ENCODE results near the gene SNCA. TPM values are rescaled to one million over a fixed set of nuclear protein-coding genes. Genes with fewer than 3 reads are reported as not detected.

The SNCA gene
- total and polyA plus RNA-seq, 12 donors, result 1.5 to 28.6 (median 4.7) TPM; not detected in 1

- intact Hi-C loops (cut with DNase I), result no loop called here
- DNase-seq, result no peak
- 91 to 98% (median 93%) methylated on average over 1 of the region's 1 CpG for WGBS, 4 donors
- TF ChIP-seq POLR2A (IDR thresholded peaks at IDR 0.05), result no peak
- TF ChIP-seq, protein P1, sequence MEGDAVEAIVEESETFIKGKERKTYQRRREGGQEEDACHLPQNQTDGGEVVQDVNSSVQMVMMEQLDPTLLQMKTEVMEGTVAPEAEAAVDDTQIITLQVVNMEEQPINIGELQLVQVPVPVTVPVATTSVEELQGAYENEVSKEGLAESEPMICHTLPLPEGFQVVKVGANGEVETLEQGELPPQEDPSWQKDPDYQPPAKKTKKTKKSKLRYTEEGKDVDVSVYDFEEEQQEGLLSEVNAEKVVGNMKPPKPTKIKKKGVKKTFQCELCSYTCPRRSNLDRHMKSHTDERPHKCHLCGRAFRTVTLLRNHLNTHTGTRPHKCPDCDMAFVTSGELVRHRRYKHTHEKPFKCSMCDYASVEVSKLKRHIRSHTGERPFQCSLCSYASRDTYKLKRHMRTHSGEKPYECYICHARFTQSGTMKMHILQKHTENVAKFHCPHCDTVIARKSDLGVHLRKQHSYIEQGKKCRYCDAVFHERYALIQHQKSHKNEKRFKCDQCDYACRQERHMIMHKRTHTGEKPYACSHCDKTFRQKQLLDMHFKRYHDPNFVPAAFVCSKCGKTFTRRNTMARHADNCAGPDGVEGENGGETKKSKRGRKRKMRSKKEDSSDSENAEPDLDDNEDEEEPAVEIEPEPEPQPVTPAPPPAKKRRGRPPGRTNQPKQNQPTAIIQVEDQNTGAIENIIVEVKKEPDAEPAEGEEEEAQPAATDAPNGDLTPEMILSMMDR (IDR thresholded peaks at IDR 0.05), result no peak
- H3K4me3 ChIP-seq, result no peak overlapping the region
- peaks cover 0 to 5% (median 0%) of the 10 kb centered on the region in 3 donors for H3K9me3 ChIP-seq (replicated peaks in 1 of 3)
- no peak overlapping the region for H3K27ac ChIP-seq
- no peaks in the 10 kb centered on the region for H3K27me3 ChIP-seq
- no peaks in the 10 kb centered on the region for H3K36me3 ChIP-seq (replicated peaks in 1 of 2)
- H3K4me1 ChIP-seq (replicated peaks in 1 of 2), result no peaks in the 10 kb centered on the region
Observed at GRCh38 chr4:89684536-89684935, 152.4 kb downstream of the SNCA start.

GRCh38 chr4:89682808-89683207, 154.2 kb downstream of the SNCA start:
- no peaks in the 10 kb centered on the region for H3K36me3 ChIP-seq (replicated peaks in 1 of 2)
- 63 to 82% (median 77%) methylated on average over 2 of the region's 2 CpGs for WGBS, 4 donors
- intact Hi-C loops (cut with DNase I), result no loop called here

GRCh38 chr4:89681671-89682070, 155.3 kb downstream of the SNCA start:
- Histone ChIP-seq H3K36me3 (replicated peaks in 1 of 2) (no peaks in the 10 kb centered on the region), H3K9me3 (replicated peaks in 1 of 3) (peaks cover 0 to 5% (median 0%) of the 10 kb centered on the region in 3 donors), H3K27me3 (no peaks in the 10 kb centered on the region), H3K4me1 (replicated peaks in 1 of 2) (no peaks in the 10 kb centered on the region), H3K4me3 (no peak overlapping the region), H3K27ac (no peak overlapping the region)
- intact Hi-C loops (cut with DNase I), result no loop called here
- DNase-seq, result no peak
- no peak for TF ChIP-seq POLR2A (IDR thresholded peaks at IDR 0.05)
- TF ChIP-seq, protein P1 (IDR thresholded peaks at IDR 0.05), result no peak
- WGBS, 4 donors, result 90 to 97% (median 94%) methylated on average over 1 of the region's 1 CpG

More at GRCh38 chr4:89682808-89683207, 154.2 kb downstream of the SNCA start:
- no peak for DNase-seq
- no peaks in the 10 kb centered on the region for H3K27me3 ChIP-seq
- no peak overlapping the region for H3K27ac ChIP-seq
- TF ChIP-seq POLR2A (IDR thresholded peaks at IDR 0.05), result no peak
- TF ChIP-seq, protein P1 (IDR thresholded peaks at IDR 0.05), result no peak
- peaks cover 0 to 5% (median 0%) of the 10 kb centered on the region in 3 donors for H3K9me3 ChIP-seq (replicated peaks in 1 of 3)
- no peaks in the 10 kb centered on the region for H3K4me1 ChIP-seq (replicated peaks in 1 of 2)
- no peak overlapping the region for H3K4me3 ChIP-seq

GRCh38 chr4:89681219-89681618, 155.7 kb downstream of the SNCA start:
- no peak for DNase-seq
- Histone ChIP-seq H3K4me3 (no peak overlapping the region), H3K27me3 (no peaks in the 10 kb centered on the region), H3K36me3 (replicated peaks in 1 of 2) (no peaks in the 10 kb centered on the region), H3K9me3 (replicated peaks in 1 of 3) (peaks cover 0 to 5% (median 0%) of the 10 kb centered on the region in 3 donors), H3K4me1 (replicated peaks in 1 of 2) (no peaks in the 10 kb centered on the region), H3K27ac (no peak overlapping the region)
- intact Hi-C loops (cut with DNase I), result no loop called here
- WGBS, 4 donors, result 80 to 90% (median 87%) methylated on average over 8 of the region's 8 CpGs
- TF ChIP-seq, protein P1 (IDR thresholded peaks at IDR 0.05), result no peak
- no peak for TF ChIP-seq POLR2A (IDR thresholded peaks at IDR 0.05)
